HepG2 (cell line): Measurements from ENCODE around the gene KLF3. TPM values are rescaled to one million over a fixed set of nuclear protein-coding genes. Genes with fewer than 3 reads are reported as not detected.

Experiments used
- ATAC-seq: fragments of 200-7000 bp; cut with Tn5 transposase; 3 replicates; pipeline ENCODE4 v1.9.1; 2020; ENCODE audit warnings: mild to moderate bottlenecking, moderate library complexity
- BruUV-seq: library from RNA; stranded (reverse); fragments of 400-500 nt; replicated peaks from 2 replicates; lab custom pipeline; 2021; lab: Mats Ljungman, UMichigan
- CTCF ChIA-PET: fragments of 300-600 bp; formaldehyde crosslinking; extraction: SDS; loops from one replicate; lab custom pipeline; 2021; ENCODE audit warnings: low total read pairs, inconsistent platforms, low intra/inter-chr PET ratio; lab: Yijun Ruan, JAX
- POLR2A ChIA-PET: fragments of 350-600 bp; sonication (Branson Sonifier 250); formaldehyde crosslinking; loops from one replicate; lab custom pipeline; 2020; ENCODE audit warnings: antibody characterized with exemption, inconsistent platforms; lab: Yijun Ruan, JAX
- DNase-seq: peaks from one replicate; pipeline ENCODE4 v3.0.0-alpha.2; 2015; ENCODE audit warnings: low spot score
- FAIRE-seq: peaks from 3 replicates; lab custom pipeline; 2011; peaks lifted over from hg19 to GRCh38; lab: Jason Lieb, UNC
- H2AFZ ChIP-seq: one replicate; pipeline ENCODE4 v1.6.1; 2011; ENCODE audit warnings: low read length, inconsistent platforms
- H3K27ac ChIP-seq: fragments of 300-600 bp; 3 replicates; pipeline ENCODE4 v1.8.0; 2011; ENCODE audit warnings: mixed run types, mild to moderate bottlenecking, mixed read lengths, low read length, inconsistent platforms; ENCODE audit not compliant: insufficient read depth; ENCODE audit errors: extremely low read length
- H3K27me3 ChIP-seq, 2 experiments: fragments of 200-600 bp in 1 of 2; 2 replicates in 1 of 2; 3 replicates in 1 of 2; pipeline versions ENCODE4 v1.6.0 to v1.8.0; 2011; ENCODE audit warnings: low read length in 2 of 2, mild to moderate bottlenecking in 2 of 2, moderate library complexity in 2 of 2, inconsistent platforms in 1 of 2; ENCODE audit not compliant: insufficient read depth in 2 of 2, control insufficient read depth in 1 of 2
- H3K36me3 ChIP-seq, 2 experiments: fragments of 200-600 bp in 1 of 2; replicated peaks in 1 of 2; 2 replicates in 1 of 2; 3 replicates in 1 of 2; pipeline versions ENCODE4 v1.5.1 to v1.8.0; 2011; ENCODE audit warnings: low read length in 2 of 2, inconsistent platforms in 1 of 2; ENCODE audit not compliant: insufficient read depth in 2 of 2, control insufficient read depth in 1 of 2
- H3K4me1 ChIP-seq: 2 replicates; pipeline ENCODE4 v1.5.1; 2012; ENCODE audit warnings: low read length, inconsistent platforms; ENCODE audit not compliant: insufficient read depth
- H3K4me2 ChIP-seq: 2 replicates; pipeline ENCODE4 v1.6.0; 2011; ENCODE audit warnings: low read depth, low read length, inconsistent platforms
- H3K4me3 ChIP-seq, 3 experiments: fragments of 200-600 bp in 1 of 3; sonication (generic), shearing (Covaris generic) in 1 of 3; replicated peaks in 1 of 3; 2 replicates each; pipeline ENCODE4 v1.5.1; 2011 to 2016; ENCODE audit warnings: low read length in 3 of 3, inconsistent platforms in 2 of 3, low read depth in 2 of 3, mild to moderate bottlenecking in 2 of 3, control low read depth in 1 of 3, mixed read lengths in 1 of 3; ENCODE audit not compliant: insufficient read depth in 1 of 3
- H3K79me2 ChIP-seq: one replicate; pipeline ENCODE4 v1.6.1; 2011; ENCODE audit warnings: low read length, inconsistent platforms; ENCODE audit not compliant: insufficient read depth
- H3K9ac ChIP-seq: 2 replicates; pipeline ENCODE4 v1.6.0; 2011; ENCODE audit warnings: mild to moderate bottlenecking, low read depth, low read length, inconsistent platforms; ENCODE audit not compliant: insufficient read depth
- H3K9me3 ChIP-seq: 2 replicates; pipeline ENCODE4 v1.5.1; 2012; ENCODE audit warnings: mild to moderate bottlenecking, low read length
- H4K20me1 ChIP-seq: 2 replicates; pipeline ENCODE4 v1.6.0; 2011; ENCODE audit warnings: inconsistent platforms, mild to moderate bottlenecking, low read length, moderate library complexity; ENCODE audit not compliant: insufficient read depth
- ATF7-NPFF ChIP-seq: sonication (generic); formaldehyde crosslinking; IDR thresholded peaks from 2 replicates; pipeline ENCODE4 v1.8.1; 2023; ENCODE audit warnings: mild to moderate bottlenecking, low read depth, missing genetic modification reagents, moderate library complexity
- ATM ChIP-seq: fragments of 450-650 bp; IDR thresholded peaks from 2 replicates; pipeline ENCODE4 v1.7.1; 2017; ENCODE audit warnings: mild to moderate bottlenecking, borderline replicate concordance
- ELF1 ChIP-seq: sonication (generic); formaldehyde crosslinking; IDR thresholded peaks from 2 replicates; pipeline ENCODE4 v1.4.0; 2020; ENCODE audit warnings: missing genetic modification reagents
- HOXA9 ChIP-seq: sonication (generic); formaldehyde crosslinking; IDR thresholded peaks from 2 replicates; pipeline ENCODE4 v1.8.1; 2022; ENCODE audit warnings: missing genetic modification reagents, mild to moderate bottlenecking, moderate library complexity, borderline replicate concordance
- KDM2A ChIP-seq: sonication (generic); formaldehyde crosslinking; IDR thresholded peaks from 2 replicates; pipeline ENCODE4 v1.4.0; 2020; ENCODE audit warnings: low read depth, missing genetic modification reagents, borderline replicate concordance
- NBN ChIP-seq: fragments of 450-650 bp; conservative IDR thresholded peaks from 2 replicates; pipeline ENCODE4 v1.6.1; 2017
- NCOA1 ChIP-seq: sonication (generic); formaldehyde crosslinking; IDR thresholded peaks from 2 replicates; pipeline ENCODE4 v1.9.0; 2021; ENCODE audit warnings: missing genetic modification reagents
- NR1H2 ChIP-seq: sonication (generic); formaldehyde crosslinking; IDR thresholded peaks from 2 replicates; pipeline ENCODE4 v1.8.1; 2022; ENCODE audit warnings: low read depth, missing genetic modification reagents, borderline replicate concordance
- RAD51 ChIP-seq: fragments of 450-650 bp; IDR thresholded peaks from 2 replicates; pipeline ENCODE4 v1.6.1; 2016; ENCODE audit warnings: borderline replicate concordance
- SAP130 ChIP-seq: IDR thresholded peaks from 2 replicates; pipeline ENCODE4 v1.6.1; 2016; ENCODE audit warnings: low read depth
- TEAD3 ChIP-seq: optimal IDR thresholded peaks from 2 replicates; pipeline ENCODE3; 2016; ENCODE audit warnings: borderline replicate concordance
- ZFP41 ChIP-seq: sonication (generic); formaldehyde crosslinking; IDR thresholded peaks from 2 replicates; pipeline ENCODE4 v1.4.0; 2020; ENCODE audit warnings: mild to moderate bottlenecking, missing genetic modification reagents, borderline replicate concordance
- ZNF670 ChIP-seq: sonication (generic); formaldehyde crosslinking; IDR thresholded peaks from 2 replicates; pipeline ENCODE4 v1.8.0; 2022; ENCODE audit warnings: mild to moderate bottlenecking, missing genetic modification reagents, borderline replicate concordance
- WGBS: methylation state at CpG from one replicate; pipeline ENCODE4 v1.1.6; 2017; ENCODE audit warnings: low lambda C conversion rate; 5-methylcytosine and 5-hydroxymethylcytosine counted together
- in situ Hi-C: cut with HindIII; loops from 2 replicates; pipeline ENCODE4 v1.10.0; 2017; ENCODE audit warnings: low pct_unique_long_range_greater_than_20kb; ENCODE audit not compliant: extremely low pct_ligation_motif_present
- intact Hi-C: fragments of 100-400 bp; cut with micrococcal nuclease; formaldehyde crosslinking; loops from one replicate; pipeline ENCODE4 v1.10.0; 2022; ENCODE audit not compliant: unreplicated experiment
- polyA plus RNA-seq, 8 experiments: library from polyadenylated mRNA; depleted of rRNA in 3 of 8; stranded (reverse) in 7 of 8; unstranded in 1 of 8; fragments of >200 nt; fragmentation: Illumina TruSeq in 4 of 8; extraction: Trizol in 4 of 8; gene quantifications; 2 replicates each; pipeline versions ENCODE4 v1.2.1 to v1.2.3, GENCODE V29; 2011 to 2016; ENCODE audit warnings: low read depth in 4 of 8, missing spikeins in 1 of 8, mixed read lengths in 1 of 8; ENCODE audit not compliant: insufficient read depth in 1 of 8
- total RNA-seq, 5 experiments: library from RNA; depleted of rRNA; stranded (reverse); fragments of >200 nt; fragmentation: Illumina TruSeq; extraction: Trizol; gene quantifications; 2 replicates each; pipeline ENCODE4 v1.2.3, GENCODE V29; 2016; ENCODE audit warnings: low read depth in 1 of 5
- TF ChIP-seq, protein P1 (sequence below): sonication (generic); formaldehyde crosslinking; conservative IDR thresholded peaks from 2 replicates; pipeline ENCODE4 v1.8.0; 2022; ENCODE audit warnings: low read depth, missing genetic modification reagents
- TF ChIP-seq, protein P2 (sequence below): sonication (generic); formaldehyde crosslinking; IDR thresholded peaks from 2 replicates; pipeline ENCODE4 v1.4.0; 2020; ENCODE audit warnings: missing genetic modification reagents, borderline replicate concordance

Gene KLF3
- total and polyA plus RNA-seq, 2 of the 13 experiments (the other 11 are each of a cell fraction or from before 2014, with no cell fraction given): 29.1 to 37.8 TPM

DNA sequence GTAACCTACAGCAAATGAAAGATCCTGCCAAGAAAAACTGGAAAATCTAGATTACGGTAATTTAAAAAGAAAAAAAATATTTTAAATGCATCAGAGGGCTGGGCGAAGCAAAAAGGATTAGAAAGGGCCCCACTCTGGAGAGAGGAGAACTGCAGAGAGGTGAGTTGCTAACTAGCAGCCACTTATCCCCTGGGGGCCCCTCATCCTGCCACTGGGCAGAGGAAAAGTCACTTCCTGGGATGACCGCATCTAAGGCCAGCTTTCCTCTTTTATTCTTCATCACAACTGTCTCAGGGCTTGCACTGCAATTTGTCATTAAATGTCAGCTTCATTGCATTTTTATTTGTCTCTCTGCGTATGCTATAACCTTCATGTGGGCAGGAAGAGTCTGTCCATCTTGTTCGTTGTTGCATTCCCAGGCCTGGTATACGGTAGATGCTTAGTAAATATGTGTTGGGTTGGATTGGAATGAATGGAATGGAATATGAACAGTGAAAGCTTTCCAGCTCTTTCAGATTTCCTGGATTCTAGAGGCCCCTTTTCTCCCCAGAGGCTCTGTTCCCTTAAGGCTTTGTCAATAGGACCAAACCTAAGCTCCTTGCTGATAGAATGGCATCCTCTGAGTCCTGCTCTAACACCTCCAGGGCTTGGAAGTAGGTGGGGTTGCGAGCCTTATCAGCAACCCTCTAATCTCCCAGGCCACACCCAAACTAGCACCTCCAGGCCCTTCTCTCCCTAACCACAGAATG lies 59.9 kb downstream of the KLF3 start:
- ChIA-PET CTCF (no interaction called here), POLR2A (no interaction called here)
- DNase-seq: peak; percentile 15
- H3K27me3 ChIP-seq: 0 out of 5 replicates have a peak, but pooled peaks cover 0 to 1% of the 10 kb centered on the region in 2 experiments
- intact Hi-C loops (no loop called here), in situ Hi-C loops (loop anchor here (10.0 kb wide), 1 partner anchor 659 kb away; no protein-coding TSS in a partner anchor)
- TF ChIP-seq TEAD3 (CRISPR knock-in tag) (peak; percentile 46), ATM (no peak), SAP130 (CRISPR knock-in tag) (no peak)
- no peak overlapping the region for H3K4me3 ChIP-seq
- BruUV-seq: no TSS peak
- no peaks in the 10 kb centered on the region for H3K36me3 ChIP-seq
- H3K9ac ChIP-seq: no peak overlapping the region
- H3K4me1 ChIP-seq: peaks cover 30% of the 10 kb centered on the region
- H3K79me2 ChIP-seq: no peaks in the 10 kb centered on the region
- no peak overlapping the region for H2AFZ ChIP-seq
- no peaks in the 10 kb centered on the region for H3K9me3 ChIP-seq
- peak; percentile 44; the same call in 2 of the 3 replicates for ATAC-seq
- H3K4me2 ChIP-seq: peak overlapping the region; percentile 21; the same call in 1 of the 2 replicates
- no peaks in the 10 kb centered on the region for H4K20me1 ChIP-seq
- no peak for FAIRE-seq
- 51% methylated on average over 6 of the region's 7 CpGs for WGBS
- H3K27ac ChIP-seq: no peak overlapping the region

DNA sequence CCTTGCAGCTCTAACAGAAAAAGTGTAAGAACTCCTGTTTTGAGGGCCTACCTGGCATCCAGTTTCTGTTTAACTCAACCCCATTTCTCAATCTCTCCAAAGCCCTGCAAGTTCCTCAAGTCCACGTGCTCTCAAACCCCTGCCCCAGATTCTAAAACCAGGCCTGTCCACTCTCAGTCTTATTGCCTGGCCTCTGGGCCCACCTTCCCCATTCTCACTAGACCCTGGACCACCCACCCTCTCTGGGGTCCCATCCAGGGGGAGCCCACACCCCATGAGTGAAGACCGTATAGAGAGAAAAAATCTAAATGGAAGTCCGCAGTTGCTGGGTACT lies 60.4 kb downstream of the KLF3 start:
- in situ Hi-C loops: loop anchor here (10.0 kb wide), 1 partner anchor 660 kb away; no protein-coding TSS in a partner anchor
- DNase-seq (no peak), FAIRE-seq (no peak), ATAC-seq (no peak)
- Histone ChIP-seq H3K4me1 (peaks cover 35% of the 10 kb centered on the region), H3K9me3 (no peaks in the 10 kb centered on the region), H4K20me1 (no peaks in the 10 kb centered on the region), H2AFZ (no peak overlapping the region), H3K9ac (no peak overlapping the region), H3K27me3 (0 out of 5 replicates have a peak, but pooled peaks cover 0 to 1% of the 10 kb centered on the region in 2 experiments), H3K36me3 (no peaks in the 10 kb centered on the region), H3K27ac (no peak overlapping the region), H3K4me3 (no peak overlapping the region), H3K4me2 (no peak overlapping the region), H3K79me2 (no peaks in the 10 kb centered on the region)
- ChIA-PET POLR2A (no interaction called here), CTCF (no interaction called here)
- BruUV-seq: no TSS peak
- intact Hi-C loops: no loop called here
- WGBS: 73% methylated on average over 3 of the region's 3 CpGs
- TF ChIP-seq NBN (no peak), ZFP41 (CRISPR knock-in tag) (no peak), RAD51 (no peak), NCOA1 (CRISPR knock-in tag) (no peak), ZNF670 (CRISPR knock-in tag) (no peak), ELF1 (CRISPR knock-in tag) (no peak), HOXA9 (CRISPR knock-in tag) (no peak), KDM2A (CRISPR knock-in tag) (no peak), NR1H2 (no peak), ATF7-NPFF (CRISPR knock-in tag) (no peak)
- TF ChIP-seq, protein P1, sequence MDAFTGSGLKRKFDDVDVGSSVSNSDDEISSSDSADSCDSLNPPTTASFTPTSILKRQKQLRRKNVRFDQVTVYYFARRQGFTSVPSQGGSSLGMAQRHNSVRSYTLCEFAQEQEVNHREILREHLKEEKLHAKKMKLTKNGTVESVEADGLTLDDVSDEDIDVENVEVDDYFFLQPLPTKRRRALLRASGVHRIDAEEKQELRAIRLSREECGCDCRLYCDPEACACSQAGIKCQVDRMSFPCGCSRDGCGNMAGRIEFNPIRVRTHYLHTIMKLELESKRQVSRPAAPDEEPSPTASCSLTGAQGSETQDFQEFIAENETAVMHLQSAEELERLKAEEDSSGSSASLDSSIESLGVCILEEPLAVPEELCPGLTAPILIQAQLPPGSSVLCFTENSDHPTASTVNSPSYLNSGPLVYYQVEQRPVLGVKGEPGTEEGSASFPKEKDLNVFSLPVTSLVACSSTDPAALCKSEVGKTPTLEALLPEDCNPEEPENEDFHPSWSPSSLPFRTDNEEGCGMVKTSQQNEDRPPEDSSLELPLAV: no peak
- TF ChIP-seq, protein P2, sequence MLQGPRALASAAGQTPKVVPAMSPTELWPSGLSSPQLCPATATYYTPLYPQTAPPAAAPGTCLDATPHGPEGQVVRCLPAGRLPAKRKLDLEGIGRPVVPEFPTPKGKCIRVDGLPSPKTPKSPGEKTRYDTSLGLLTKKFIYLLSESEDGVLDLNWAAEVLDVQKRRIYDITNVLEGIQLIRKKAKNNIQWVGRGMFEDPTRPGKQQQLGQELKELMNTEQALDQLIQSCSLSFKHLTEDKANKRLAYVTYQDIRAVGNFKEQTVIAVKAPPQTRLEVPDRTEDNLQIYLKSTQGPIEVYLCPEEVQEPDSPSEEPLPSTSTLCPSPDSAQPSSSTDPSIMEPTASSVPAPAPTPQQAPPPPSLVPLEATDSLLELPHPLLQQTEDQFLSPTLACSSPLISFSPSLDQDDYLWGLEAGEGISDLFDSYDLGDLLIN: no peak
